GM23248 (cell line): Measurements from ENCODE around the gene GLRX5. TPM values are rescaled to one million over a fixed set of nuclear protein-coding genes. Genes with fewer than 3 reads are reported as not detected.

ENCODE experiments used
- DNase-seq: peaks from one replicate; pipeline ENCODE4 v3.0.0-alpha.2; 2015
- H2AFZ ChIP-seq: fragments of 200-600 bp; sonication (generic); 2 replicates; pipeline ENCODE4 v1.6.1; 2016; ENCODE audit warnings: antibody characterized with exemption
- H3F3A ChIP-seq: fragments of 200-600 bp; sonication (generic); 2 replicates; pipeline ENCODE4 v1.6.1; 2016; ENCODE audit warnings: mild to moderate bottlenecking, antibody characterized with exemption, mixed run types; ENCODE audit not compliant: insufficient read depth
- H3K27ac ChIP-seq: fragments of 200-600 bp; sonication (generic); 2 replicates; pipeline ENCODE4 v1.5.1; 2016; ENCODE audit warnings: mild to moderate bottlenecking
- H3K27me3 ChIP-seq: fragments of 200-600 bp; sonication (generic); replicated peaks from 2 replicates; pipeline ENCODE4 v1.6.1; 2016; ENCODE audit warnings: mild to moderate bottlenecking; ENCODE audit not compliant: insufficient read depth
- H3K36me3 ChIP-seq: fragments of 200-600 bp; sonication (generic); 2 replicates; pipeline ENCODE4 v1.6.1; 2016; ENCODE audit warnings: low read depth, mild to moderate bottlenecking
- H3K4me1 ChIP-seq: fragments of 200-600 bp; sonication (generic); 2 replicates; pipeline ENCODE4 v1.6.1; 2016; ENCODE audit warnings: mild to moderate bottlenecking; ENCODE audit not compliant: insufficient read depth
- H3K4me2 ChIP-seq: fragments of 200-600 bp; sonication (generic); one replicate; pipeline ENCODE4 v1.6.1; 2016; ENCODE audit warnings: mild to moderate bottlenecking; ENCODE audit not compliant: unreplicated experiment
- H3K4me3 ChIP-seq: fragments of 200-600 bp; sonication (generic); 2 replicates; pipeline ENCODE4 v1.5.1; 2016; ENCODE audit warnings: mild to moderate bottlenecking
- H3K79me2 ChIP-seq: fragments of 200-600 bp; sonication (generic); 2 replicates; pipeline ENCODE4 v1.6.1; 2016; ENCODE audit warnings: mild to moderate bottlenecking; ENCODE audit not compliant: insufficient read depth
- H3K9ac ChIP-seq: fragments of 200-600 bp; sonication (generic); 2 replicates; pipeline ENCODE4 v1.6.1; 2016; ENCODE audit warnings: mild to moderate bottlenecking
- H3K9me2 ChIP-seq: fragments of 200-600 bp; sonication (generic); 2 replicates; pipeline ENCODE4 v1.6.1; 2016; ENCODE audit warnings: mixed run types, mild to moderate bottlenecking, moderate library complexity; ENCODE audit not compliant: insufficient read depth
- H3K9me3 ChIP-seq: fragments of 200-600 bp; sonication (generic); one replicate; pipeline ENCODE4 v1.6.1; 2017; ENCODE audit warnings: low read depth
- H4K20me1 ChIP-seq: fragments of 200-600 bp; sonication (generic); 2 replicates; pipeline ENCODE4 v1.6.0; 2016; ENCODE audit not compliant: insufficient read depth
- EZH2 ChIP-seq: fragments of 200-600 bp; sonication (generic); IDR thresholded peaks from 2 replicates; pipeline ENCODE4 v1.6.1; 2018; ENCODE audit warnings: antibody characterized with exemption, mild to moderate bottlenecking; ENCODE audit not compliant: insufficient read depth, poor library complexity, severe bottlenecking
- EZH2phosphoT487 ChIP-seq: fragments of 200-600 bp; sonication (generic); IDR thresholded peaks from 2 replicates; pipeline ENCODE4 v1.6.1; 2018; ENCODE audit warnings: antibody characterized with exemption, moderate library complexity, mild to moderate bottlenecking, low read depth; ENCODE audit not compliant: insufficient read depth
- WGBS, 2 experiments: methylation state at CpG; one replicate each; pipeline ENCODE4 v1.1.6; 2015 to 2017; ENCODE audit warnings: low lambda C conversion rate in 2 of 2, low coverage in 1 of 2; ENCODE audit errors: missing lambda C conversion rate in 2 of 2; 5-methylcytosine and 5-hydroxymethylcytosine counted together
- in situ Hi-C: fragments of 300-500 bp; cut with MboI; formaldehyde crosslinking; loops from 2 replicates; pipeline ENCODE4 v1.15.0; 2020
- polyA plus RNA-seq: library from polyadenylated mRNA; unstranded; fragments of >200 nt; fragmentation: Nextera tagmentation; extraction: Ambion mirVana; gene quantifications from 2 replicates; pipeline ENCODE4 v1.2.1, GENCODE V29; 2016
- total RNA-seq: library from RNA; depleted of rRNA; stranded (reverse); fragments of >200 nt; shearing (Covaris generic); gene quantifications from 2 replicates; pipeline ENCODE4 v1.2.3, GENCODE V29; 2014

The GLRX5 gene
- total and polyA plus RNA-seq, 2 experiments from 2014 or later, result 38.6 to 48.7 TPM

DNA sequence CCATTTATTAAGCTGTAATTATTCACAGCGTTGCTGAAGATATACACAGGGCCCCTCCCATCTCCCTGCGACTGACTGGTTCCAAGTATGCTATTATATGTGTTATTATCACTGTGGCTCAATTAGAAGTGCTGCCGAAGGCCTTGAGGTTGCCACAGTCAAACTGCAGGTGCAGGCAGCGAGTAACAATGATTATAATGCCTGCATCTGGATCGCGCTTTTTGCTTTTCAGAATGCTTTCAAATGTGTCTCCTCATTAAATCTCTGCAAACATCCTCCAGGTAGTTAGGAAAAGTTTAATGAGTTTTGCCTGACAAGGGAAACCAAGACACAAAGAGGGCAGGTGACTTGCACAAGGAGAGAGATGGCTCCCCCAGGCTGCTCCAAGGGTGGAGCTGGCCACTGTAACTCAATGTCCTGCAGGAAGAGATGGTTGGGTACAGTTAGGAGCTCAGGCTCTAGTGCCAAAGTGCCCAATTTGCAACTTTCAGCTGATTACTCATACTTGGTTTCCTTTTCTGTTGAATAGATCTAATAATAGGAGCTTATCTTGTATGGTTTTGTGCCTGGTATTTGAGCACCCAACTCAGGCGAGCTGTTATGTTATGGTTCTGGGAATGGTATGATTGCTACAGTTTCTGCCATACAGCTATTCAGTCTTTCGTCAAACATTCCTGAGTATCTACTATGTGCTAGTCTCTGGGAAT lies 16.7 kb upstream of the GLRX5 start:
- H3K9ac ChIP-seq, result no peak overlapping the region
- no peak overlapping the region for H3K27ac ChIP-seq
- H2AFZ ChIP-seq, result no peak overlapping the region
- peaks cover 32% of the 10 kb centered on the region for H3F3A ChIP-seq
- H3K9me3 ChIP-seq, result no peaks in the 10 kb centered on the region
- H3K27me3 ChIP-seq, result no peaks in the 10 kb centered on the region
- H3K4me1 ChIP-seq, result peaks cover 47% of the 10 kb centered on the region
- peak overlapping the region; percentile 24 for H3K4me2 ChIP-seq
- H3K36me3 ChIP-seq, result no peaks in the 10 kb centered on the region
- H3K4me3 ChIP-seq, result no peak overlapping the region
- no peaks in the 10 kb centered on the region for H4K20me1 ChIP-seq
- in situ Hi-C loops, result no loop called here
- peak; percentile 42 for DNase-seq
- TF ChIP-seq EZH2phosphoT487 (no peak), EZH2 (no peak)
- H3K9me2 ChIP-seq, result no peaks in the 10 kb centered on the region
- WGBS, 2 experiments, result 63 to 66% methylated on average over 8 of the region's 8 CpGs
- H3K79me2 ChIP-seq, result no peaks in the 10 kb centered on the region

DNA sequence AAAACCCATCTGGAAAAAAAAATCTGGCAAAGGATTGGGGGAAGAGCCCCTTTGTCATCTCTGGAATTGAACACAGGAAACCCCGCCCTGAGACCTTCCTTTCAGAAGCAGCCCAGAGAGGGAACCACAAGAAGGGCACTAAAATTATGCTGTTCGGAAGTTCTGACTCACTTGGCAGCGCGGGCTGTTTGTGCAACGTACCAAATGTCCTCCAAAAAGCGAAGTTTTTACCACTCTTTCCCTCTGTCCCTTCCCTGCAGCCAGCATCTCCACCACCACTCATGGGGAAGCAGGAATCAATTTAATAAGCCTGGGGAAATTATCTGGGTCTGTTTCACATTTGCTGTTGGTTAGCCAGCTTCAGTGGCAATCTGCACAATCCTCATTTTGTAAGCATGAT lies 15.2 kb upstream of the GLRX5 start:
- 0 to 2% methylated on average over 6 of the region's 6 CpGs for WGBS, 2 experiments
- H3K79me2 ChIP-seq, result no peaks in the 10 kb centered on the region
- H4K20me1 ChIP-seq, result no peaks in the 10 kb centered on the region
- H3K9me3 ChIP-seq, result no peaks in the 10 kb centered on the region
- no peak for TF ChIP-seq EZH2
- TF ChIP-seq EZH2phosphoT487, result no peak
- H3K36me3 ChIP-seq, result no peaks in the 10 kb centered on the region
- peak overlapping the region; percentile 19 for H3K4me3 ChIP-seq
- peak overlapping the region; percentile 69 for H3K4me2 ChIP-seq
- peaks cover 32% of the 10 kb centered on the region for H3F3A ChIP-seq
- H3K27me3 ChIP-seq, result no peaks in the 10 kb centered on the region
- peaks cover 58% of the 10 kb centered on the region for H3K4me1 ChIP-seq
- H2AFZ ChIP-seq, result no peak overlapping the region
- peak overlapping the region; percentile 63 for H3K27ac ChIP-seq
- in situ Hi-C loops, result no loop called here
- peak; percentile 97 for DNase-seq
- peak overlapping the region; percentile 42; the same call in 1 of the 2 replicates for H3K9ac ChIP-seq
- no peaks in the 10 kb centered on the region for H3K9me2 ChIP-seq

DNA sequence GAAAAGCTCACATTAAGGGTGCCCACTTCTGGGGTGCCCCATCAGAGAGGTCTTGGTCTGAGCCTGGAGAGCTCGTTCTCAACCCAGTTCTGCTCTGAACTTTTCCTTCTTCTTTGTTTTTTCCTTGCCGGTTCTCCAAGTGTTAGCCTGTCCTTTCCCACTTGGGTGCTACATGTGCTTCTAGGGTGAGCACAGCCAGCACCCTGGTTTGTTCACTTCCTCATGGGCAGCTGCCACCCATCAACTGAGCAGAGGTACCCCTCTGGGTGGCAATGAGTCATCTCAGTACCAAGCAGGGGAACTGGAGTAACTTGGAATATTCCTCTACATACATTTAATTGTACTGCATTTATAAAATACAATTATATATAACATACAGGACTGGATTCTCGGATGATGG lies 14.5 kb upstream of the GLRX5 start:
- Histone ChIP-seq H3K4me2 (peak overlapping the region; percentile 69), H3K9ac (peak overlapping the region; percentile 42; the same call in 1 of the 2 replicates)

DNA sequence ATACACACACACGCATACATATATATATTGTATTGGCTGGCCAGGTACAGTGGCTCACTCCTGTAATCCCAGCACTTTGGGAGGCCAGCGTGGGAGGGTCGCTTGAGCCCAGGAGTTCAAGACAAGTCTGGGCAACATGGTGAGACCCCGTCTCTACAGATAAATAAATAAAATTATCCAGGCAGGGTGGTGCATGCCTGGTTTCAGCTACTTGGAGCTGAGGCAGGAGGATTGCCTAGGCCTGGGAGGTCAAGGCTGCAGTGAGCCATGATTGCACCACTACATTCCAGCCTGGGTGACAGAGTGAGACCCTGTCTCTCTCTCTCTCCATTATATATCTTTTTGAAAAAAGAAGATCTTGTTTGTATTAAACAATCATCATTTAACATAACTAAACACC lies 13.8 kb upstream of the GLRX5 start:
- H3K9me2 ChIP-seq, result no peaks in the 10 kb centered on the region
- no peaks in the 10 kb centered on the region for H3K36me3 ChIP-seq
- H3K9ac ChIP-seq, result no peak overlapping the region
- H3K27ac ChIP-seq, result no peak overlapping the region
- no peak overlapping the region for H3K4me3 ChIP-seq
- no peak for DNase-seq
- no peaks in the 10 kb centered on the region for H3K27me3 ChIP-seq
- no peak overlapping the region for H3K4me2 ChIP-seq
- in situ Hi-C loops, result no loop called here
- H3F3A ChIP-seq, result peaks cover 32% of the 10 kb centered on the region
- H3K79me2 ChIP-seq, result peaks cover 6% of the 10 kb centered on the region
- no peak for TF ChIP-seq EZH2
- TF ChIP-seq EZH2phosphoT487, result no peak
- no peak overlapping the region for H2AFZ ChIP-seq
- H4K20me1 ChIP-seq, result no peaks in the 10 kb centered on the region
- no peaks in the 10 kb centered on the region for H3K9me3 ChIP-seq
- 93 to 95% methylated on average over 4 of the region's 4 CpGs for WGBS, 2 experiments
- H3K4me1 ChIP-seq, result peaks cover 53% of the 10 kb centered on the region

More for the DNA sequence above, 14.5 kb upstream of the GLRX5 start:
- peaks cover 32% of the 10 kb centered on the region for H3F3A ChIP-seq
- H3K27ac ChIP-seq, result no peak overlapping the region
- no peak for DNase-seq
- 32 to 42% methylated on average over 3 of the region's 3 CpGs for WGBS, 2 experiments
- no peak overlapping the region for H2AFZ ChIP-seq
- no peaks in the 10 kb centered on the region for H4K20me1 ChIP-seq
- H3K36me3 ChIP-seq, result no peaks in the 10 kb centered on the region
- in situ Hi-C loops, result no loop called here
- H3K4me1 ChIP-seq, result peaks cover 58% of the 10 kb centered on the region
- H3K9me3 ChIP-seq, result no peaks in the 10 kb centered on the region
- no peak overlapping the region for H3K4me3 ChIP-seq
- H3K9me2 ChIP-seq, result no peaks in the 10 kb centered on the region
- no peaks in the 10 kb centered on the region for H3K79me2 ChIP-seq
- no peaks in the 10 kb centered on the region for H3K27me3 ChIP-seq
- no peak for TF ChIP-seq EZH2phosphoT487
- TF ChIP-seq EZH2, result no peak
